Stomach (tissue), 4 donors: Measurements from ENCODE around the gene ABAT.

ENCODE experiments used
- POLR2A ChIP-seq, 4 donors: fragments of 450-650 bp; IDR thresholded peaks; one replicate each; pipeline ENCODE4 v1.6.1; 2016; ENCODE audit warnings: antibody characterized with exemption in 4 of 4, control low read depth in 2 of 4, mild to moderate bottlenecking in 1 of 4, moderate library complexity in 1 of 4
- POLR2AphosphoS5 ChIP-seq, 3 donors: sonication (generic); formaldehyde crosslinking; IDR thresholded peaks; one replicate each; pipeline ENCODE4 v1.6.1; 2016; ENCODE audit warnings: antibody characterized with exemption in 3 of 3
- TF ChIP-seq, protein P1 (sequence below), 7 experiments: fragments of 450-650 bp in 4 of 7; fragments of 200-600 bp in 3 of 7; sonication (generic) in 3 of 7; IDR thresholded peaks; one replicate each; pipeline ENCODE4 v1.5.1; 2016 to 2019; ENCODE audit warnings: antibody characterized with exemption in 7 of 7, control low read depth in 2 of 7, mild to moderate bottlenecking in 1 of 7

DNA sequence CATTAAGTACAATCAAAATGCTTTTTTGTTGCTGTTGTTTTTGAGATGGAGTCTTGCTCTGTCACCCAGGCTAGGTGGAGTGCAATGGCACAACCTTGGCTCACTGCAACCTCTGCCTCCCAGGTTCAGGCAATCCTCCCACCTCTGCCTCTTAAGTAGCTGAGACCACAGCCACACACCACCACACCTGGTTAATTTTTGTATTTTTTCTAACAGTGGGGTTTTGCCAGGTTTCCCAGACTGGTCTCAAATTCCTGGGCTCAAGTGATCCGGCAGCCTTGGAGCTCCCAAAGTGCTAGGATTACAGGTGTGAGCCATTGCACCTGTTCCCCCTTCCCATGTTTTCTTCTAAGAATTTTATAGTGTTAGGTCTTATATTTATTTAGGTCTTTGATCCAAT is 4.9 kb upstream of the ABAT start:
- TF ChIP-seq, protein P1, sequence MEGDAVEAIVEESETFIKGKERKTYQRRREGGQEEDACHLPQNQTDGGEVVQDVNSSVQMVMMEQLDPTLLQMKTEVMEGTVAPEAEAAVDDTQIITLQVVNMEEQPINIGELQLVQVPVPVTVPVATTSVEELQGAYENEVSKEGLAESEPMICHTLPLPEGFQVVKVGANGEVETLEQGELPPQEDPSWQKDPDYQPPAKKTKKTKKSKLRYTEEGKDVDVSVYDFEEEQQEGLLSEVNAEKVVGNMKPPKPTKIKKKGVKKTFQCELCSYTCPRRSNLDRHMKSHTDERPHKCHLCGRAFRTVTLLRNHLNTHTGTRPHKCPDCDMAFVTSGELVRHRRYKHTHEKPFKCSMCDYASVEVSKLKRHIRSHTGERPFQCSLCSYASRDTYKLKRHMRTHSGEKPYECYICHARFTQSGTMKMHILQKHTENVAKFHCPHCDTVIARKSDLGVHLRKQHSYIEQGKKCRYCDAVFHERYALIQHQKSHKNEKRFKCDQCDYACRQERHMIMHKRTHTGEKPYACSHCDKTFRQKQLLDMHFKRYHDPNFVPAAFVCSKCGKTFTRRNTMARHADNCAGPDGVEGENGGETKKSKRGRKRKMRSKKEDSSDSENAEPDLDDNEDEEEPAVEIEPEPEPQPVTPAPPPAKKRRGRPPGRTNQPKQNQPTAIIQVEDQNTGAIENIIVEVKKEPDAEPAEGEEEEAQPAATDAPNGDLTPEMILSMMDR (IDR thresholded peaks at IDR 0.05): no peak
- TF ChIP-seq POLR2AphosphoS5 (IDR thresholded peaks at IDR 0.05) (no peak), POLR2A (IDR thresholded peaks at IDR 0.05) (no peak)
